ENCODE results near the gene KIAA1586.
"Not testable (repeated sequence)": the region's sequence is repeated elsewhere in the genome, so short reads cannot be mapped to it uniquely, and the experiment has no call there.

The KIAA1586 gene

DNA sequence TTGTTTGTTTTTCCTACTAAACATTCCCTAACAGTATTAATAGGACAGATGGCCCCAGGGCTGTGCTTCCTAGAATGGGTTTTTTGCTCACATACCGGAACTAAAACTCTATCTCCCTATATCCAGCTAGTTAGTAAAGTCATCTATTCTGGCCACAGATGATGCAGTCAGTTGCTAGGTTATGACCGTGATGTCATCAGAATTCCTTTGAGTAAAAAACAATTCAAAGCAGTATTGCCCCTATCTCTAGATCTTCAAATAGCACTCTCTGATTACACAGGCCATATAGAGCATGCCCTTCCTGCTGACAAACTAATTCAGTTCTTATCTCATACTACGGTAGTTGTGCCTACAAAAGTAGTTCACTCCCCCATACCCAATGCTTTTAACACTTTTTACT is 25.6 kb downstream of the KIAA1586 start:
- no peak for TF ChIP-seq POLR2A (IDR thresholded peaks at IDR 0.05; ENCODE audit: low read length)
- TF ChIP-seq GATA1 (IDR thresholded peaks at IDR 0.05; ENCODE audit: low read depth, low read length), result no peak
- DNase-seq, result peak in 1 of 2 experiments; percentile 16

DNA sequence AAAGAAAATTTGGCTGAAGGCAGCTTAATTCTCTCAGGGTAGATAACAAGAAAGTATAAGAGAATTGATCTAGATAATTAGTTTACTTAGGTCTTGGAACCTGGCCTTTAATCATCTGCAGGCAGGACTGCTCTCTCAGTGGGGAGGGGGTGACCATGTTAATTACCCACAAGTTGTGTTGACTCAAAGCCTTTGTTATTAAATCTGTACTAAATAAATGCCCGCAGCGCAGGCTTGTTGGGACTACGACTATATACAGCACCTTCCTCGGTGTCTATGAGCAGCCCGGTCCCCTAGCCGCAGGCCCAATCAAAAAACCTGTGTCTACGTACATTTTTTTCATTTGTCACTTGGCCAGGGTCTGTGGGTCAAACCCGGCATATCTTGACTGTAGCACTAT is 27.9 kb downstream of the KIAA1586 start:
- DNase-seq, result no peak
- TF ChIP-seq GATA1 (IDR thresholded peaks at IDR 0.05; ENCODE audit: low read depth, low read length) (no peak), POLR2A (IDR thresholded peaks at IDR 0.05; ENCODE audit: low read length) (no peak)

DNA sequence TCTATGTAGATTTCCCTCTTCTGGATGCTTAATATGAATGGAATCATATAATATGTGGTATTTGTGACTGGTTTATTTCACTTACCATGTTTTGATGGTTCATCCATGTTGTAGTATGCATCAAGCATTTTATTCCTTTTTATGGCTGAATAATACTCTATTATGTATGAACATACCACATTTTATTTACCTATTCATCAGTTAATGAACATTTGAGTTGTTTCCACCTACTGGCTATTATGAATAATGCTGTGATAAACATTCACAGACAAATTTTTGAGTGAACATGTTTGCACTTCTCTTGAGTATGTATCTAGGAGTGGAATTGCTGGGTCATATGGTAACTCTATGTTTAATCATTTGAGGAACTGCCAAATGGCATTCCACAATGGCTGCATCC is 28.6 kb downstream of the KIAA1586 start:
- TF ChIP-seq POLR2A (IDR thresholded peaks at IDR 0.05; ENCODE audit: low read length), result no peak
- no peak for TF ChIP-seq GATA1 (IDR thresholded peaks at IDR 0.05; ENCODE audit: low read depth, low read length)
- DNase-seq, result no peak

DNA sequence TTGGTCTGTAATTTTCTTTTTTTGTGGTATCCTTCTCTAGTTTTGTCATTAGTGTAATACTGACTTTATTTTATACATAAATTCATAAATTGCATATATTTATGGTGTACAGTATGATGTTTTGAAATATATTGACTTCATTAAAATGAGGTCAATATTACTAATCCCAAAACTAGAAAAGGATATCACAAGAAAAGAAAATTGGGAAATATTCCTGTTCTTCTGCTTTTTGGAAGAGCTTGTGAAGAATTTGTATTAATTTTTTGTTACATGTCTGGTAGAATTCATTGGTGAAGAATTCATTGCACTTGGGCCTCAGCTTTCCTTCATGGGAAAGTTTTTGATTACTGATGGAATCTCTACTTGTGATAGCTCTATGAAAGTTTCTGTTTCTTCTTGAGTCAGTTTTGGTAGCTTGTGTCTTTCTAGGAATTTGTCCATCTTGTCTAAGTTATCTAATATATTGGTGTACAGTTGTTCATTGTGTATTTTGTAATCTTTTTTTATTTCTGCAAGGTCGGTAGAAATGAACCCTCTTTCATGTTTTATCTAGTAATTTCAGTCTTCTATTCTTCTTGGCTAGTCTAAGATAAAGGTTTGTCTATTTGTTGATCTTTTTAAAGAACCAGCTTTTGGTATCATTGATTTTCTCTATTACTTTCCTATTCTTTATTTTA is 32.2 kb downstream of the KIAA1586 start:
- TF ChIP-seq POLR2A (IDR thresholded peaks at IDR 0.05; ENCODE audit: low read length), result no peak
- no peak for TF ChIP-seq GATA1 (IDR thresholded peaks at IDR 0.05; ENCODE audit: low read depth, low read length)
- DNase-seq, result no peak

DNA sequence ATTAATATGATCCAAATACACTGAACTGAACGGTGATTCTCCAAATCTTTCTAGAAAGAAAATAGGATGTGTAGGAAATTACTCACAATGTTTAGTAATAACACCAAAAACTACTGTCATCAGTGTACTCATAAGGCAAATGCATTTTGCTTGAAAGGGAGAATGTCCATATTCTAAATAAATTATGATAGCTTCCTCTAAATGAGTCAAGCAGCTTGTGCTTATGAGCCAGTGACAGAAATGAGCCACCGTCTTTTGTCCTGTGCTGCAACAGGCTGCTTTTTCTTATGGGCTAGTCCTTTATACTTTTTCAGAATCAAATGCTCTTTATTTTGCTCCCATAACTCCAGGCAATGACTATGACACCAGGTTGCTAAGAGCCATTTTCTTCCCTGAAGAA is 39.0 kb downstream of the KIAA1586 start:
- DNase-seq, result no peak
- TF ChIP-seq POLR2A (IDR thresholded peaks at IDR 0.05; ENCODE audit: low read length) (no peak), GATA1 (IDR thresholded peaks at IDR 0.05; ENCODE audit: low read depth, low read length) (no peak)

DNA sequence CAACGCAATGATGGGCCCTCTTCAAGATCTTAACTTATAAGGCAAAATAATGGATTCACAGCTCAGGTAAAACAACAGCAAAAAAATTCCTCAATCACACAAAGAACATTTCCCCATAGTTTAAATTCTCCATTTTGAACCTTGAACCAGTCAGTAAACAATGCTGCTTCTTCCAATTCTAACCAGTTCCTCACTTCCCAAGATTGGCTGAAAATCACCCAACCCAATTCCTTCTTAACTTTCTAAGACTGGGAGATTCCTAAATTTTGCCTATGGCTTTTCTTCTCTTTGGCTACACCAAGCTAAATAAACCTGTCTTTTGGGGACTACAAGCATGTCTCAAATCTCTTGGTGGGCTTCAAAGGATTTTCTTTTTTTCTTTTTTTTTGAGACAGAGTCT is 40.4 kb downstream of the KIAA1586 start:
- TF ChIP-seq POLR2A (IDR thresholded peaks at IDR 0.05; ENCODE audit: low read length) (no peak), GATA1 (IDR thresholded peaks at IDR 0.05; ENCODE audit: low read depth, low read length) (no peak)
- no peak for DNase-seq

DNA sequence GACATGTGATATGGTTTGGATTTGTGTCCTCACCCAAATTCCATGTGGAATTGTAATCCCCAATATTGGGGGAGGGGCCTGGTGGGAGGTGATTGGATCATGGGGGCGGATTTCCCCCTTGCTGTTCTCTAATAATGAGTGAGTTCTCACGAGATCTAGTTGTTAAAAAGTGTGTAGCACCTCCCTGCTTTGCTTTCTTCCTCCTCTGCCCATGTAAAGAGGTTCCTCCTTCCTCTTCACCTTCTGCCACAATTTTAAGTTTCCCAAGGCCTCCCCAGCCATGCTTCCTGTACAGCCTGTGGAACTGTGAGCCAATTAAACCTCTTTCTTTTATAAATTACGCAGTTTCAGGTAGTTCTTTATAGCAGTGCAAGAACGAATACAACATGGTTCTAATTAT is 41.4 kb downstream of the KIAA1586 start:
- TF ChIP-seq GATA1 (IDR thresholded peaks at IDR 0.05; ENCODE audit: low read depth, low read length) (no peak), POLR2A (IDR thresholded peaks at IDR 0.05; ENCODE audit: low read length) (no peak)
- DNase-seq, result peak in 1 of 2 experiments; percentile 21

DNA sequence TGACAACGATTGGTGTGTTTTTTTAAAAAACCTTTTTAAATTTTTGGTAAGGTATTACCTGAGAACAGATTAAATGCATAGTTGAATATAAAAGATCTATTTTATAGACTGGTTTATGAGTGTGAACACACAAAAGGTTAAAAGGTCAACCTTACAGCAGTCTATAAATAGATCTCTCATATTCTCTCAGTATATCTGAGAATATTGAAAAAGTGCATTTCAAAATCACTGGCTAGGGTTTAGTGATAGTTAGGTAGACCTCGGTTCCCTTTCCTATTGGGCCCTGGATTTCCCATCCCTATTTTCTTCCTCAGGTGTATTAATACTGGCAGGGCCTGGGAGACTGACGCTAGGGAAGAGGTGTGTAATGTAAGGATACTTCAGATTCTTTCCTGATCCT is 42.8 kb downstream of the KIAA1586 start:
- no peak for DNase-seq
- TF ChIP-seq POLR2A (IDR thresholded peaks at IDR 0.05; ENCODE audit: low read length) (no peak), GATA1 (IDR thresholded peaks at IDR 0.05; ENCODE audit: low read depth, low read length) (no peak)

DNA sequence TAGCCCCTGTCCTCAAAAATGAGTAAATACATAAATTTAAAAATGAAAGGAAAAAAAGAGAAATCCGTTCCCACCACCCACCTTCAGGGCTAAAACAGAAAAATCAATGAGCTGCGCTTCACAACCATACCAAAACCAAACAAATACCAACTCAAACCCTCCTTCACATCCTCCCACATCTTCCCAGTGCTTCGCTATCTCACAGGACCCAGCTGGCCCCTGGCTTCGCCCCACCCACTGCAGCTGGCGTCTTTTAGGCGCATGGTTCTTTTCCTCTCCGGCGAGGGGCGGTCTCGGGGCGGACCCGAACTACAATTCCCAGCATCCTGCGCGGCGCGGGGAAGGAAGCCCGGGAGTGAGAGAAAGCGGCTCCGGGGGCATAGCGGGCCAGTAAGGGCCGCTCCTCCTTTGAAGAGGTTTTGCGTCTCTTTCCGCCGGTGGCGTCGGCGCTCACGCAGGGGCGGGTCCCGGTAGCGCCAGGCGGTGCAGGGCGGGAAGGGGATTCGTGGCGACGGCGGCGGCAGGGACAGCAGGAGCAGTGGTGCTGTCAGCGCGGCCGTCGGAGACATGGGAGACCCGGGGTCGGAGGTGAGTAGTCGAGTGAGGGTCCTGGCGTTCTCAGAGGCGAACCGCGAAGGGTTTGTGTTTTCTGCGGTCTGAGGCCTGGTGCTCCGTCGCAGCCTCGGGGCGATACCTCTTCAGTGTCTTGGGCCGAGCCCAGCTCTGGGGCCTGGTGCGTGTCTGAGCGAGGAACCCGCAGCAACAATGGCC is 43.4 kb downstream of the KIAA1586 start, which contains the start of gene ZNF451:
Gene ZNF451 (plus strand): TSS at position 502 of the 771 bp plus-strand sequence. CDS start 66 bp downstream, at position 568.
- TF ChIP-seq POLR2A (IDR thresholded peaks at IDR 0.05; ENCODE audit: low read length) (peak; percentile 85), GATA1 (IDR thresholded peaks at IDR 0.05; ENCODE audit: low read depth, low read length) (peak; percentile 75)
- peak; percentile 99 for DNase-seq

DNA sequence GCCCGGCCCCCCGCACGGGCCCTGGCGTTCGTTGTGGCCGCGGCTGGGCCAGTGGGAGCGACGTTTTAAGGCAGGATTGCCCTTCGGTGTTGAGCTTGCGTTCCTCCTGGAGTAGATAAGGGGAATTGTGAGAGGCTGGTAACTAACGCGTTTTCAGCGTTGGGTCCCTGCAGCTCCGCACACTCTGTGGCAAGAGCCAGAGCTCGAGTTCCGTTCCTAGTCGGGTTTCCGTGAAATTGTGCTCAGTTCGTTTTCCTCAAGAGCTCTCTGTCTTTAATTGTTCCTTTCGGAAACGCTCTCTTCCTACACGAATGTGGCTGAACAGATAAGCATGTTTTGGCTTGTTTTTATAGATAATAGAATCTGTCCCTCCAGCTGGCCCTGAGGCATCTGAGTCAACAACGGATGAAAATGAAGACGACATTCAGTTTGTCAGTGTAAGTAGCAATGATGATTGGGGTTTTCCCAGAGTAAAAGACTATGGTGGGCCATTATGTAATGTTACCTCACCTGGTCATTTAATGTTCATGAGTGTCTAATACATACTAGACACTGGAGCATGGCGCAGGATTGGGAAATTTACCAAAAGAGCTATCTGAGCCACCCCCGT is 44.1 kb downstream of the KIAA1586 start:
- DNase-seq, result not testable (repeated sequence)

DNA sequence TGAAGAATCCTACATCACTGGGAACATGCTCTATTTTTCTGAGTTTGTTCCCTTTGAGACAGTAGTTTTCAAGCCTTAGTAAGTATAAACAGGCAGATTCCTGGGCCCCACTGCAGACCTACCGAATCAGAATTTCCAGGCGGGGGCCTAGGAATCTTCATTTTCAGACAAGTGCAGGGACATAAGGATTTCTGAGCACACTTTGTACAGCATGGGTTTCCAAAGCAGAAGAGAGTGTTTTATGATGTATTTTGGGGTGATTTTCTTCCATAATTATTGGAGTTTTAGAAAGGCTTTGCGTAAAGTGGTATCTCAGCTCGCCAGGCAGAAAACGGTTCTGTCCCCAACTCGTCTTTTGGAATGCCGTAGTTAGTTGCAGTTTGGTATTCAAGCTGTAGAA is 44.9 kb downstream of the KIAA1586 start:
- peak; percentile 11 to 51 for DNase-seq

DNA sequence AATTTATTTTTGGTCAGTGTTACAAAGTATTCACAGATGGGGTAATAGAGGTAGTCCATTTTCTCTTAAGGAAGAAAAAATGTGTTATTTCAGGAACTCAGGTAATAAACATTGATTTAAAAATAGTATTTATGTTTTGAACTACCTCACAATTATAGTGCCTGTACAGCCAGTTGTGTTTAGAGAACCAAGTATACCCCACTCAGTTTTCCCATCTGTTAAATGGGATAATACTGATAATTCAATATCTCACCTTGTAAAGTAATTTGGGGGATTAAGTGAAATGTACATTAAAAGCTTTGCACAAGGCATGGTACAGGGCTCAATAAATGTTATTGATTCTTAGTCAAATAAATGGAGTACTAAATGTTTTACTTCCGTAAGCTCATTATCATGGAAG is 48.2 kb downstream of the KIAA1586 start:
- no peak for DNase-seq
- TF ChIP-seq POLR2A (IDR thresholded peaks at IDR 0.05; ENCODE audit: low read length), result no peak
- no peak for TF ChIP-seq GATA1 (IDR thresholded peaks at IDR 0.05; ENCODE audit: low read depth, low read length)

DNA sequence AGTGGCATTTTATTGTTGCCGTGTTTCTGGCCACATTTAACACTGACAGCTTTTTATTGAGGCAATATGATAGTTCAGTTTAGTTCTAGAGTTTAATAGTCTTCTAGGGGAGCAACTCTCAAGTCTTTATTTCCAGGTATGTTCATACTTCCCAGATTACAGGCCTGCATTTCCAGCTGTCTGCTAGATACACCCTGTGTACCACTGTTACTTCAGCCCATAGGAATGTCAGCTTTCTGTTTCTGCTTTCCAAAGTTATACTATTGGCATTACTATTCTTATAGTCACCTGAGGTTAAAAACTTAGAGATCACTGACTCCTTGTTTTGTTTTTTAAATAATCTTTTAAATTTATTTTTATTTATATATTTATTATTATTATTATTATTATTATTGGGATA is 51.1 kb downstream of the KIAA1586 start:
- TF ChIP-seq GATA1 (IDR thresholded peaks at IDR 0.05; ENCODE audit: low read depth, low read length), result no peak
- no peak for TF ChIP-seq POLR2A (IDR thresholded peaks at IDR 0.05; ENCODE audit: low read length)
- no peak for DNase-seq

DNA sequence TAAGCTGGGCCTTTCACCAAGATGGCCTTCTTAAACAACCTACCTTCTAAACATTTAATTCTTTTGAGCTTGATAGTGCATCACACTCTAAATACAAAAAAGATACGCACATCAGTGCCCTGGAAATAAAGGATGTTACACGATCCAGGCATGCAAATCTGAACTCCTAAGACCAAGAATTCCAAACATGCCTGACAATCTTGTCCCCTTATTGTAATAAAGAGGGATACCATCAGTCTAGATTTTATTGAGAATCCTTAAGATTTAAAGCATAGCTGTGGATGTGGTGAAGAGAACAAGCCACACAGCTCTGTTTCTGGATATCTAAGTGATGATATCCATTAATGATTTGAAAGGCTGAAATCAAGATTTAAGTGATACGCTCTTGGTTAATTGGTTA is 56.5 kb downstream of the KIAA1586 start:
- peak in 1 of 2 experiments; percentile 6 for DNase-seq
- TF ChIP-seq GATA1 (IDR thresholded peaks at IDR 0.05; ENCODE audit: low read depth, low read length), result no peak
- no peak for TF ChIP-seq POLR2A (IDR thresholded peaks at IDR 0.05; ENCODE audit: low read length)

DNA sequence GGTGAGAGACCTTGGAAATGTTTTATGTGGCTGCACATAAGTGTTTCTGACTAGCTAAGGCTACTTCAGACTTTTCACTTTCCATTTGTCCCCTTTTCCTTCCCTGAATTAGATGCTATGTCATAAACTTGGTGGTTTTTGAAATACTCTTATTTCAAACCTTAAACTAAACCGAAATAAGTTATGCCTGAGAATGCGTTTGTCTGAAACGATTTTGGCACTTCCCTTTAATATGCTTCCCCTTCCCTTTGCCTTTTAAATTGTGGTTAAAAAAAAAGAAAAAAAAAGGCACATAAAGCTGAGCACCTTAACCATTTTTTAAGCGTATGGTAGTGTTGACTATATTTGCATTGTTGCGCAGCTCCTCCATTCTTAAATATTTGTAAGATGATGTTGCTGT is 57.8 kb downstream of the KIAA1586 start:
- no peak for TF ChIP-seq POLR2A (IDR thresholded peaks at IDR 0.05; ENCODE audit: low read length)
- peak; percentile 25 to 32 for DNase-seq

Measured in erythroblast (primary cell).